Type B pancreatic cell (in vitro differentiated cells): ENCODE results near the gene BLCAP. TPM values are rescaled to one million over a fixed set of nuclear protein-coding genes. Genes with fewer than 3 reads are reported as not detected.
A peak's percentile ranks its signal among the peaks of the same experiment; 100 is the strongest.
"Not testable (repeated sequence)": the region's sequence is repeated elsewhere in the genome, so short reads cannot be mapped to it uniquely, and the experiment has no call there.

Source experiments
- DNase-seq: peaks from one replicate; pipeline ENCODE4 v3.0.0; 2021; ENCODE audit warnings: mixed read lengths; ENCODE audit not compliant: unreplicated experiment; ENCODE audit errors: extremely low spot score
- H3K27ac Mint-ChIP-seq: 2 replicates; pipeline ENCODE4 v1.8.0; 2021; ENCODE audit warnings: mild to moderate bottlenecking, mixed read lengths
- H3K27me3 Mint-ChIP-seq: 2 replicates; pipeline ENCODE4 v1.8.0; 2021; ENCODE audit warnings: mixed read lengths
- H3K36me3 Mint-ChIP-seq: 2 replicates; pipeline ENCODE4 v1.8.0; 2021; ENCODE audit warnings: mixed read lengths
- H3K4me1 Mint-ChIP-seq: one replicate; pipeline ENCODE4 v1.8.0; 2021; ENCODE audit warnings: mixed read lengths; ENCODE audit not compliant: unreplicated experiment
- H3K4me3 Mint-ChIP-seq: 2 replicates; pipeline ENCODE4 v1.8.0; 2021; ENCODE audit warnings: mild to moderate bottlenecking, mixed read lengths
- H3K9me3 Mint-ChIP-seq: 2 replicates; pipeline ENCODE4 v1.8.0; 2021; ENCODE audit warnings: mixed read lengths
- total RNA-seq: library from RNA; stranded (reverse); gene quantifications from 2 replicates; pipeline ENCODE4 v1.2.1, GENCODE V29; 2021; ENCODE audit warnings: low replicate concordance
- TF ChIP-seq, protein P1 (sequence below): fragments of 200-600 bp; sonication (generic); conservative IDR thresholded peaks from 2 replicates; pipeline ENCODE4 v1.5.0; 2021; ENCODE audit warnings: antibody characterized with exemption, mild to moderate bottlenecking

BLCAP gene
- total RNA-seq, 1 donor from 2014 or later, result 79.7 TPM

- Mint-ChIP-seq H3K27me3 (peaks cover 35% of the 10 kb centered on the region), H3K4me1 (peaks cover 16% of the 10 kb centered on the region), H3K36me3 (no peaks in the 10 kb centered on the region), H3K9me3 (peaks cover 11% of the 10 kb centered on the region), H3K27ac (no peak overlapping the region), H3K4me3 (no peak overlapping the region)
- TF ChIP-seq, protein P1, sequence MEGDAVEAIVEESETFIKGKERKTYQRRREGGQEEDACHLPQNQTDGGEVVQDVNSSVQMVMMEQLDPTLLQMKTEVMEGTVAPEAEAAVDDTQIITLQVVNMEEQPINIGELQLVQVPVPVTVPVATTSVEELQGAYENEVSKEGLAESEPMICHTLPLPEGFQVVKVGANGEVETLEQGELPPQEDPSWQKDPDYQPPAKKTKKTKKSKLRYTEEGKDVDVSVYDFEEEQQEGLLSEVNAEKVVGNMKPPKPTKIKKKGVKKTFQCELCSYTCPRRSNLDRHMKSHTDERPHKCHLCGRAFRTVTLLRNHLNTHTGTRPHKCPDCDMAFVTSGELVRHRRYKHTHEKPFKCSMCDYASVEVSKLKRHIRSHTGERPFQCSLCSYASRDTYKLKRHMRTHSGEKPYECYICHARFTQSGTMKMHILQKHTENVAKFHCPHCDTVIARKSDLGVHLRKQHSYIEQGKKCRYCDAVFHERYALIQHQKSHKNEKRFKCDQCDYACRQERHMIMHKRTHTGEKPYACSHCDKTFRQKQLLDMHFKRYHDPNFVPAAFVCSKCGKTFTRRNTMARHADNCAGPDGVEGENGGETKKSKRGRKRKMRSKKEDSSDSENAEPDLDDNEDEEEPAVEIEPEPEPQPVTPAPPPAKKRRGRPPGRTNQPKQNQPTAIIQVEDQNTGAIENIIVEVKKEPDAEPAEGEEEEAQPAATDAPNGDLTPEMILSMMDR, result no peak
- no peak for DNase-seq
Measured at GRCh38 chr20:37479266-37479665, 48.4 kb downstream of the BLCAP start.

DNA sequence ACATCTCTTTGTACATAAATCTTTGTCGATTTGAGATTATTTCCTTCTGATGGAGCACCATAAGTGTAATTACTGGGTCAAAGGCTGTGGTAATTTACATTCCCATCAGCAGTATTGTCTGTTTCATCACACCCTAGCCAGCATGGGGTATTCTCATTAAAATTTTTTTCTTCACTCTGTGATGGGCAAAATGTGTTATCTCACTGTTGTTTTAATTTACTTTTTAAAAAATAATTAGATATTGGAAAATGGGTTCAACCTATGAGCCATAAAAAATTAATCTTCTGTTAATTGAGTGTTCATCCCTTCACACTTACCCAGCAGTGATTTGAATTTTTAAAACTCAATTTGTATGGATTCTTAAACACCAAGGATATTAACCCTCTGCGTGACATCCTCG lies 50.6 kb downstream of the BLCAP start:
- peaks cover 20% of the 10 kb centered on the region for H3K4me1 Mint-ChIP-seq
- H3K36me3 Mint-ChIP-seq, result no peaks in the 10 kb centered on the region
- H3K9me3 Mint-ChIP-seq, result peaks cover 11% of the 10 kb centered on the region
- DNase-seq, result no peak
- TF ChIP-seq, protein P1, result no peak
- H3K4me3 Mint-ChIP-seq, result no peak overlapping the region
- H3K27me3 Mint-ChIP-seq, result peaks cover 35% of the 10 kb centered on the region
- H3K27ac Mint-ChIP-seq, result no peak overlapping the region

DNA sequence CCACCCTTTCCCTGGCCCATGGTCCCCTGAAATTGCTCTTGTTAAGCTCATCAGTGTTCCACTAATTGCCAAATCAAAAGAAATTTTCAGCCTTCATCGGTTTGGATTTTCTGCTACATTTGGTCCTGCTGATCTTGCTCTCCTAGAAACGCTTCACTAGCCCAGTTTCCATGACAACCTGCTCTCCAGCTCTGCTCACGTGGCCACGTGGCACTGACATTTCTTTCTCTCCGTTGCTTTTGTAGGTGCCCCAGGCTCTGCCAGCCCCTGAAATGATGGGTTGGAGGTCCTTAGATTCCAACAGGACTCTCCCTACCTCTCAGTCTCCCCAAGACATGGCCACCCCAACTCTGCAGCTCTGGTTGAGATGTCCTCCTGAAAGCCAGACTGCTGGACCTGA lies 52.4 kb downstream of the BLCAP start:
- H3K4me1 Mint-ChIP-seq, result peaks cover 20% of the 10 kb centered on the region
- TF ChIP-seq, protein P1, result no peak
- H3K27me3 Mint-ChIP-seq, result peaks cover 31% of the 10 kb centered on the region
- H3K9me3 Mint-ChIP-seq, result peaks cover 6% of the 10 kb centered on the region
- peak; percentile 43 for DNase-seq
- no peak overlapping the region for H3K4me3 Mint-ChIP-seq
- H3K27ac Mint-ChIP-seq, result no peak overlapping the region
- no peaks in the 10 kb centered on the region for H3K36me3 Mint-ChIP-seq

GRCh38 chr20:37474386-37474785 lies 53.3 kb downstream of the BLCAP start:
- H3K4me3 Mint-ChIP-seq, result no peak overlapping the region
- H3K36me3 Mint-ChIP-seq, result no peaks in the 10 kb centered on the region
- H3K27ac Mint-ChIP-seq, result no peak overlapping the region
- H3K4me1 Mint-ChIP-seq, result peaks cover 17% of the 10 kb centered on the region
- peak; percentile 57 for DNase-seq
- TF ChIP-seq, protein P1, result no peak
- peaks cover 6% of the 10 kb centered on the region for H3K9me3 Mint-ChIP-seq
- H3K27me3 Mint-ChIP-seq, result peaks cover 26% of the 10 kb centered on the region

DNA sequence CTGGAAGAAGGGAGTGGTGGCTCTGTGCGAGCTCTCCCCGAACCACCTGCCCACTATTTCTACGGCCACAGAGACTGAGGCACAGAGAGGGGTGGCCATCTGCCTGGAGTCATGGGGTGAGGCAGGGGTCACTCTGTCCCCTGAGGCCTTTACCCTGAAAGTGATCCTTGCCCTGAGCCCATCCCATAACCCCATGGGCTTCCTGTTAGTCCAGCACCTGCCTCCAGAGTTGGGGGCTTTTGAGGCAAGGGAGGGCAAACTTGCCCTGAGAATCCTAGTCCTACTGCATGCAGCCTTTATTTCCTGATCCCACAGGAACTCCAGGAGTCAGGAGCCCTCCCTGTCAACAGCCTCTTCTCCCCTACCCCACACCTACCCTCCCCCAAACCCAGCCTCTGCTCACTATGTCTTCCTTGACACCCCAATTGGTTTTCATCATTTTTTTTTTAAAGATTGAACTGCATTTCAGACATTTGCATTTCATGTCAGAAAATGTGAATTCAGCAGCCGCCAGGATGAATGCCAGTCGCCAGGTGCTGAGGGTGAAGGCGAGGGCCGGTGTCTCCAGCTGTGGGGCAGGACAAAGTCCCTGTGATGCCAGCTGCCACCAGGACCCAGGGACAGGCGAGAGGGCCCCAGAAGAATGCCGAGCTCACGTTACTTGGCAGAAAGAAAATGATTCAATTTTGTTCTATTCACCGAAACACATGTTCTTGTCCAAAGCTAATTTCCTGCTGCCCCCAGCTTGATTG lies 54.3 kb downstream of the BLCAP start:
- Mint-ChIP-seq H3K27me3 (peaks cover 21% of the 10 kb centered on the region), H3K36me3 (no peaks in the 10 kb centered on the region), H3K27ac (no peak overlapping the region), H3K4me3 (no peak overlapping the region), H3K9me3 (peaks cover 6% of the 10 kb centered on the region), H3K4me1 (peaks cover 17% of the 10 kb centered on the region)
- peak; percentile 51 for DNase-seq
- TF ChIP-seq, protein P1, result no peak

- not testable (repeated sequence) for H3K9me3 Mint-ChIP-seq
Measured at GRCh38 chr20:37472435-37472834, 55.2 kb downstream of the BLCAP start.

More at GRCh38 chr20:37472435-37472834, 55.2 kb downstream of the BLCAP start:
- not testable (repeated sequence) for DNase-seq, H3K4me3 Mint-ChIP-seq, H3K36me3 Mint-ChIP-seq, H3K27ac Mint-ChIP-seq
- peaks cover 17% of the 10 kb centered on the region for H3K4me1 Mint-ChIP-seq
- peaks cover 22% of the 10 kb centered on the region for H3K27me3 Mint-ChIP-seq
